Measurements from ENCODE around the gene KMT5B.

KMT5B gene

GRCh38 chr11:68116974-68117373 lies 96.1 kb downstream of the KMT5B start:
- no peak for DNase-seq

DNA sequence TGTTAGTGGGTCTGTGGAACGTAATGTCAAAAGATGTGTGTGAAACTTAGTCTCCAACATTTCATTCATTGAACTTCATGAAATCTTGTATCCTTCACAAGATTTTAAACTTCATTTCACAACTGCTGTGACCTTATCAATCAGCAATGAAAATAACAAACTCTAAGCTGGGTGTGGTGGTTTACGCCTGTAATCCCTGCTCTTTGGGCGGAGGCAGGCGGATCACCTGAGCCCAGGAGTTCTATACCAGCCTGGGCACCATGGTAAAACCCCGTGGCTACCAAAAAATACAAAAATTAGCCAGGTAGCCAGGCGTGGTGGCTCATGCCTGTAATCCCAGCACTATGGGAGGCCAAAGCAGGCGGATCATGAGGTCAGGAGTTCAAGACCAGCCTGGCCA lies 97.0 kb downstream of the KMT5B start:
- DNase-seq, result no peak

DNA sequence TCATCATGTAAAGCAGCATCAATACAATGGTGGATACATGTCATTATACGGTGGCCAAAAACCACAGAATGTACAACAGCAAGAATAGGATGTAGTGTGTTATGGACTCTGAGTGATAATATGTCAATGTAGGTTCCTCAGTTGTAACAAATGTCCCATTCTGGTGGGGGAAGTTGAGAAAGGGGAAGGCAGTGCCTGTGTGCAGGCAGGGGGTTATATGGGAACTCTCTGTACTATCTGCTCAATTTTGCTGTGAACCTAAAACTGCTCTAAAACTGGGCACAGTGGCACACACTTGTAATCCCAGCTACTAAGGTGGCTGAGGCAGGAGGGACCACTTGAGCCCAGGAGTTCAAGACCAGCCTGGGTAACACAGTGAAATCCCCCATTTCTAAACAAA lies 97.8 kb downstream of the KMT5B start:
- DNase-seq, result no peak

- no peak for DNase-seq
These were observed 99.1 kb downstream of the KMT5B start for GRCh38 chr11:68113986-68114385.

- DNase-seq, result no peak
These were observed 105.4 kb downstream of the KMT5B start for GRCh38 chr11:68107689-68108088.

DNA sequence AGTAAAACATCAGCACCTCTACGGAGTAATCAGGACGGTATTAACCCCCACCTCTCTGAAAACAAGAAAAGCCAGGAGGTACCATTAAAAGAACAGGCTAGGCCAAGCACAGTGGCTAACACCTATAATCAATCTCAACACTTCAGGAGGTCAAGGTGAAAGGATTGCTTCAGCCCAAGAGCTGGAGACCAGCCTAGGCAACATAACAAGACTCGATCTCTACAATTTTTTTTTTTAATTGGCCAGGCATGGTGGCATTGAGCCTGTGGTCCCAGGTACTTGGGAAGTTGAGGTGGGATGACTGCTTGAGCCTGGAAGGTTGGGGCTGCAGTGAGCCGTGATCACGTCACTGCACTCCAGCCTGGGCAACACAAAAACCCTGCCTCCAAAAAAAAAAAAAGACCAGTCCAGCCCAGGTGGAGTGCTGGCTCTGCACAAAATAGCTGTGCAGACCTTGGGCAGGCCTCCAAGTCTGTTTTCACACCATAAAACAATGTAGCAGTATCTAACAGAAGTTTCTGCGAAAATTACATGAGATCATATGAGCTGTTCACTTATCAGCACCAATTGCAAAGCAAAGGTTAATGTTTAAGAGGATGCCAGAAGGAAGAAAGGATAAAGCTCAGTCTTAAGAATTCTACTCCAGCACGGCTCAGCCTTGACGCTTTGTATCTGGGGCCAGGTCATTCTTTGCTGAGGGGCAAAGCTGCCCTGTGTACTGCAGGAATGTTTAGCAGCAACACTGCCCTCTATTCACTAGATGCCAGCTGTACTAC lies 106.7 kb downstream of the KMT5B start:
- DNase-seq, result no peak
